Epithelial cell of proximal tubule (primary cell): ENCODE measurements around the gene UNC93B1. TPM values are rescaled to one million over a fixed set of nuclear protein-coding genes. Genes with fewer than 3 reads are reported as not detected.

Experiments used
- DNase-seq: peaks from one replicate; pipeline ENCODE4 v3.0.0-alpha.2; 2011; ENCODE audit warnings: low read depth
- H3K4me3 ChIP-seq: 2 replicates; pipeline ENCODE4 v1.5.1; 2011; ENCODE audit warnings: low read depth, mild to moderate bottlenecking, low read length
- total RNA-seq: library from RNA; depleted of rRNA; stranded (reverse); fragments of >200 nt; gene quantifications from 2 replicates; pipeline ENCODE4 v1.2.3, GENCODE V29; 2015
- TF ChIP-seq, protein P1 (sequence below): conservative IDR thresholded peaks from 2 replicates; pipeline ENCODE4 v1.5.1; 2012; ENCODE audit warnings: low read depth, mild to moderate bottlenecking, low read length

The UNC93B1 gene
- total RNA-seq, 1 donor from 2014 or later, result 16.3 TPM

DNA sequence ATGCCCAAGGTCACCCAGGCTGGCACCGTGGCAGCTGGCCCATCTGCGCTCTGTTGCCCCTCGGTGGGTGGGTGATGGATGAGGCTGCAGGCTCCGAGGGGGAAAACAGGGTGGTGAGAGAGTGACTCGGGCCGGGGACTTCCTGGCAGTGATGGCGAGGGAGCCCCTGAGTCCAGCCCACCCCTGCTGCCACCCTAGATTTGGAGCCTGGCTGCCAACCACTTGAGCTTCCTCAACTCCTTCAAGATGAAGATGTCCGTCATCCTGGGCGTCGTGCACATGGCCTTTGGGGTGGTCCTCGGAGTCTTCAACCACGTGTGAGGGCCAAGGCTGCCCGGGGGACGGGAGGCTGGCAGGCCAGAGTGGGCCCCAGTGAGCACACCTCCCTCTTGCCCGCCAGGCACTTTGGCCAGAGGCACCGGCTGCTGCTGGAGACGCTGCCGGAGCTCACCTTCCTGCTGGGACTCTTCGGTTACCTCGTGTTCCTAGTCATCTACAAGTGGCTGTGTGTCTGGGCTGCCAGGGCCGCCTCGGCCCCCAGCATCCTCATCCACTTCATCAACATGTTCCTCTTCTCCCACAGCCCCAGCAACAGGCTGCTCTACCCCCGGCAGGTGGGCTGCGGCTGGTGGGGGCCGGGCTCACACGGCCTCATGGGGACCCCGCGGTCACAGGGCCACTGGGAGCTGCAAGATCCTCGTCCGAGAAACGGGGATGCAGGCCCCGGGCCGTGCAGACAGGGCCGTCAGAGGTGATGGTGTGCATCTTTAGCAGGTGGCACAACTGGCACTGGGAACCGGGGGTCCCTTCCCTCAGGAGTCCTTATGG, 45.0 kb upstream of the UNC93B1 start:
- TF ChIP-seq, protein P1, sequence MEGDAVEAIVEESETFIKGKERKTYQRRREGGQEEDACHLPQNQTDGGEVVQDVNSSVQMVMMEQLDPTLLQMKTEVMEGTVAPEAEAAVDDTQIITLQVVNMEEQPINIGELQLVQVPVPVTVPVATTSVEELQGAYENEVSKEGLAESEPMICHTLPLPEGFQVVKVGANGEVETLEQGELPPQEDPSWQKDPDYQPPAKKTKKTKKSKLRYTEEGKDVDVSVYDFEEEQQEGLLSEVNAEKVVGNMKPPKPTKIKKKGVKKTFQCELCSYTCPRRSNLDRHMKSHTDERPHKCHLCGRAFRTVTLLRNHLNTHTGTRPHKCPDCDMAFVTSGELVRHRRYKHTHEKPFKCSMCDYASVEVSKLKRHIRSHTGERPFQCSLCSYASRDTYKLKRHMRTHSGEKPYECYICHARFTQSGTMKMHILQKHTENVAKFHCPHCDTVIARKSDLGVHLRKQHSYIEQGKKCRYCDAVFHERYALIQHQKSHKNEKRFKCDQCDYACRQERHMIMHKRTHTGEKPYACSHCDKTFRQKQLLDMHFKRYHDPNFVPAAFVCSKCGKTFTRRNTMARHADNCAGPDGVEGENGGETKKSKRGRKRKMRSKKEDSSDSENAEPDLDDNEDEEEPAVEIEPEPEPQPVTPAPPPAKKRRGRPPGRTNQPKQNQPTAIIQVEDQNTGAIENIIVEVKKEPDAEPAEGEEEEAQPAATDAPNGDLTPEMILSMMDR, result no peak
- no peak for DNase-seq
- H3K4me3 ChIP-seq, result no peak overlapping the region

DNA sequence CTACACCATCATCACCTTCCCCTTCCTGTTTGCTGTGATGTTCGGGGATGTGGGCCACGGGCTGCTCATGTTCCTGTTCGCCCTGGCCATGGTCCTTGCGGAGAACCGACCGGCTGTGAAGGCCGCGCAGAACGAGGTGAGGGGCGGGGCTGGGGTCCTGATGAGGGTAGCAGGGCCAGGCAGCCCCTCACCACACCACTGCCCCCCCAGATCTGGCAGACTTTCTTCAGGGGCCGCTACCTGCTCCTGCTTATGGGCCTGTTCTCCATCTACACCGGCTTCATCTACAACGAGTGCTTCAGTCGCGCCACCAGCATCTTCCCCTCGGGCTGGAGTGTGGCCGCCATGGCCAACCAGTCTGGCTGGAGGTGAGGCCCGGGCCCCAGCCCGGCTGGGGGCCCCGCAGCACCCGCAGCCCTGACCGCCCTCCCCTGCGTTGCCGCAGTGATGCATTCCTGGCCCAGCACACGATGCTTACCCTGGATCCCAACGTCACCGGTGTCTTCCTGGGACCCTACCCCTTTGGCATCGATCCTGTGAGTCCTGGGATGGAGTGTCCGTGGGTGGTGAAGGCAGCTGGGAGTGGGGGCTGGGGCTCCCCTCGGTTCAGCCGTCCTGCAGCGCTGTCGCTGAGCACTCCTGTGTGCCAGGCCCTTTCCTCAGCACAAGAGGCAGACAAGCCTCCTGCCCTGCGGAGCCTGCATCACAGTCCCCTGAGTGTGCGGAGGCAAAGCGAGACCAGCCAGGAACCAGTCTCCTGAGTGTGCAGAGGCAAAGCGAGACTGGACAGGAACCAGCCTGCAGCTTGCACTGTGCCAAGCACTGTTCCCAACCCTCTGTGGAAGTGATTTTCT, 43.8 kb upstream of the UNC93B1 start:
- no peak overlapping the region for H3K4me3 ChIP-seq
- TF ChIP-seq, protein P1, result no peak

DNA sequence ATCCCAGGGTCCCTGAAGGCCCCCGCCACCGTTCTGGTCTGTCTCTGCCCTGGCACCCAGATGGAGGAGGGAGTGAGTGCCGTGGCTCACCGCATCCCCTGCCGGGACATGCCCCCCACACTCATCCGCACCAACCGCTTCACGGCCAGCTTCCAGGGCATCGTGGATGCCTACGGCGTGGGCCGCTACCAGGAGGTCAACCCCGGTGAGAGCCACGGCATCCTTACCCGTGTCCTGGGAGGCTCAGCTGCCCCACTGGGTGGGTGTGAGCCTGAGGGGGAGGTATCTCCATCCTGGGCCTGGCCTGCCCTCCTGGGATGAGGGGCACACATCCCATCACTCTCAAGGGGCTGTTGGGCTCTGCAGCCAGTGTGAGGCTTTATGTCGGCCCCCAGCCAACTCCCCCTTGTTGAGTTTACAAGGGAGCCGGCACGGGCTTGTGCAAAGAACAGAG, 41.0 kb upstream of the UNC93B1 start:
- TF ChIP-seq, protein P1, result no peak
- no peak overlapping the region for H3K4me3 ChIP-seq
- DNase-seq, result no peak

More for the DNA sequence above, 43.8 kb upstream of the UNC93B1 start:
- no peak for DNase-seq

DNA sequence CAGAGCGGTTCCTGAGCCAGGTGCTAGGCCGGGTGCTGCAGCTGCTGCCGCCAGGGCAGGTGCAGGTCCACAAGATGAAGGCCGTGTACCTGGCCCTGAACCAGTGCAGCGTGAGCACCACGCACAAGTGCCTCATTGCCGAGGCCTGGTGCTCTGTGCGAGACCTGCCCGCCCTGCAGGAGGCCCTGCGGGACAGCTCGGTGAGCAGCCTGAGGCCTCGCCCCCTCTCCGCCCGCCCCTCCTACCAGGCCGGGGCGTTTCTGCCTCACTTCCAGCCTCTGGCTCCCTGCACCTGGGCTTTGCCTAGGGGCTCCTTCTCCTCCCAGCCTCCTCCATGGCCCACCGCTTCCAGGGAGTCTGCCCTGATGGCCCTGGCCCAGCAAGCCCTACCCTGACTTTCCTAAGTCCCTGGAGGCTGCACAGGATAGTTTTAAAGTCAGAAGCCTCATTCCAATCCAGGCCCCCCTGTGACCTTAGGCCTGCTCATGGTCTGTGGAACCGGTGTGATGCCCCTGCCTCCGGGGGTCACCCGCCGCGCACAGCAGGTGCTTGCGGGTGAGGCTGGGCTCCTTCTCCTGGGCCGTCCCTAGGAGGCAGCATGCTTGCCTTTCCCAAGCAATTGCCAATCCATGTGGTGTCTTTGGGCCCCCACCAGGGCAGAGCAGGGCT, 40.4 kb upstream of the UNC93B1 start:
- no peak overlapping the region for H3K4me3 ChIP-seq
- DNase-seq, result no peak
- TF ChIP-seq, protein P1, result no peak

DNA sequence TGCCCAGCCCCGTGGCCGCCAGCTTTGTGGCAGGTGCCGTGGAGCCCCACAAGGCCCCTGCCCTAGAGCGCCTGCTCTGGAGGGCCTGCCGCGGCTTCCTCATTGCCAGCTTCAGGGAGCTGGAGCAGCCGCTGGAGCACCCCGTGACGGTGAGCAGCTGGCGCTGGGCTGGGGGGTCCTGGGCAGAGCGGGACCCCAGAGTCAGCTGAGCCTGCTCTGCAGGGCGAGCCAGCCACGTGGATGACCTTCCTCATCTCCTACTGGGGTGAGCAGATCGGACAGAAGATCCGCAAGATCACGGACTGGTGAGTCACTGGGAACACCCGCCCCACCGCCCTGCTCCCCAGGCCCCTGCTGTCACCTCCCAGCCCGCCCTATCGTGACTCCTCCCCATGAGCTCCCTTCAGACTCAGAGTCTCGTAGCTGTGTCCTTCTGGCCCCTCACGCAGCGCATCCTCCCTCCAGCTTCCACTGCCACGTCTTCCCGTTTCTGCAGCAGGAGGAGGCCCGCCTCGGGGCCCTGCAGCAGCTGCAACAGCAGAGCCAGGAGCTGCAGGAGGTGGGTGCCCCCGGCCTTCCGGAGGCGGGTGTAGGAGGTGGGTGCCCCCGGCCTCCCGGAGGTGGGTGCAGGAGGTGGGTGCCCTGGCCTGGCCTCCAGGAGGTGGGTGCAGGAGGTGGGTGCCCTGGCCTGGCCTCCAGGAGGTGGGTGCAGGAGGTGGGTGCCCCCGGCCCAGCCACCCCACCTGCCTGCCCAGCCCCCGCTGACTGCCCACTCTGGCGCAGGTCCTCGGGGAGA, 39.6 kb upstream of the UNC93B1 start:
- DNase-seq, result no peak
- H3K4me3 ChIP-seq, result no peak overlapping the region
- TF ChIP-seq, protein P1, result no peak

DNA sequence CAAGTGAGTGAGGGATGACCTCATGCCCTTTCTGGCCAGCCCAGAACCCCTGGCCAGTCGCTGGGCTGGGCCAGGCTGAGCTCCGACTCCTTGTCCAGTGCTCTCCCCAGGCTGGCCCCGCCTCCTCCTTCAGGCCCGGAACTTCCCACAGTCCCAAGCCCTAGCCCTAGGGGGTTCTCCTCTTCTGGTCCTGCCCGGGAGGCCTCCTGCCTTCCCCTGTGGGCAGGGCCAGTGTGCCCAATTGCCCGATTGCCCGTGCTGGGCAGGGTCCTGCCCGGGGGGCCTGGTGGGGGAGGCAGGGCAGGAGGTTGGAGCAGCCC, 39.1 kb upstream of the UNC93B1 start:
- no peak overlapping the region for H3K4me3 ChIP-seq
- TF ChIP-seq, protein P1, result no peak

More for the DNA sequence above, 39.1 kb upstream of the UNC93B1 start:
- no peak for DNase-seq
